AG09309 (cell line): ENCODE measurements around the gene HEPHL1.

Source experiments
- DNase-seq: peaks from one replicate; pipeline ENCODE4 v3.0.0-alpha.2; 2010; ENCODE audit warnings: low read depth
- H3K4me3 ChIP-seq: 2 replicates; pipeline ENCODE4 v1.5.1; 2011; ENCODE audit warnings: mild to moderate bottlenecking, low read depth, low read length, moderate library complexity; ENCODE audit not compliant: control insufficient read depth
- CTCF ChIP-seq: IDR thresholded peaks from 2 replicates; pipeline ENCODE4 v1.5.1; 2011; ENCODE audit warnings: mild to moderate bottlenecking, low read depth, low read length, inconsistent platforms; ENCODE audit not compliant: insufficient read depth, control insufficient read depth; ENCODE audit errors: missing control alignments

The HEPHL1 gene

GRCh38 chr11:94032066-94032465, 10.9 kb downstream of the HEPHL1 start:
- TF ChIP-seq CTCF, result no peak
- no peak for DNase-seq
- no peak overlapping the region for H3K4me3 ChIP-seq

GRCh38 chr11:94032725-94033124, 11.6 kb downstream of the HEPHL1 start:
- no peak overlapping the region for H3K4me3 ChIP-seq
- no peak for DNase-seq
- TF ChIP-seq CTCF, result no peak

GRCh38 chr11:94034207-94034606, 13.1 kb downstream of the HEPHL1 start:
- no peak for DNase-seq
- H3K4me3 ChIP-seq, result no peak overlapping the region
- no peak for TF ChIP-seq CTCF

GRCh38 chr11:94036096-94036495, 14.9 kb downstream of the HEPHL1 start:
- no peak overlapping the region for H3K4me3 ChIP-seq
- DNase-seq, result no peak
- no peak for TF ChIP-seq CTCF

GRCh38 chr11:94043241-94043640, 22.1 kb downstream of the HEPHL1 start:
- TF ChIP-seq CTCF, result no peak
- H3K4me3 ChIP-seq, result no peak overlapping the region
- no peak for DNase-seq

- no peak for DNase-seq
- no peak for TF ChIP-seq CTCF
- no peak overlapping the region for H3K4me3 ChIP-seq
These were observed 25.6 kb downstream of the HEPHL1 start for GRCh38 chr11:94046796-94047195.
